Suprapubic skin (tissue), 4 donors: ENCODE measurements around the gene TCP10L. TPM values are rescaled to one million over a fixed set of nuclear protein-coding genes. Genes with fewer than 3 reads are reported as not detected.
A peak's percentile ranks its signal among the peaks of the same experiment; 100 is the strongest.

ENCODE experiments used
- DNase-seq, 2 donors: peaks; one replicate each; pipeline ENCODE4 v3.0.0-alpha.2; 2019; ENCODE audit warnings: low spot score in 2 of 2
- H3K27ac ChIP-seq: fragments of 200-600 bp; sonication (generic); one replicate; pipeline ENCODE4 v1.5.1; 2019
- H3K27me3 ChIP-seq: fragments of 200-600 bp; sonication (generic); one replicate; pipeline ENCODE4 v1.5.1; 2019
- H3K36me3 ChIP-seq: fragments of 200-600 bp; sonication (generic); one replicate; pipeline ENCODE4 v1.5.1; 2019
- H3K4me1 ChIP-seq: fragments of 200-600 bp; sonication (generic); one replicate; pipeline ENCODE4 v1.5.1; 2019
- H3K4me3 ChIP-seq: fragments of 200-600 bp; sonication (generic); one replicate; pipeline ENCODE4 v1.5.1; 2019; ENCODE audit warnings: mild to moderate bottlenecking
- H3K9me3 ChIP-seq: fragments of 200-600 bp; sonication (generic); one replicate; pipeline ENCODE4 v1.5.1; 2019
- EP300 ChIP-seq: sonication (generic); formaldehyde crosslinking; IDR thresholded peaks from one replicate; pipeline ENCODE4 v1.6.1; 2017; ENCODE audit warnings: antibody characterized with exemption
- POLR2A ChIP-seq, 2 donors: fragments of 450-650 bp; IDR thresholded peaks; one replicate each; pipeline ENCODE4 v1.6.1; 2017; ENCODE audit warnings: antibody characterized with exemption in 2 of 2, mild to moderate bottlenecking in 2 of 2, moderate library complexity in 2 of 2
- POLR2AphosphoS5 ChIP-seq, 3 donors: sonication (generic); formaldehyde crosslinking; IDR thresholded peaks; one replicate each; pipeline ENCODE4 v1.6.1; 2017; ENCODE audit warnings: antibody characterized with exemption in 3 of 3
- WGBS: methylation state at CpG from one replicate; pipeline ENCODE4 v1.1.5; 2018; 5-methylcytosine and 5-hydroxymethylcytosine counted together
- total RNA-seq, 4 donors: library from RNA; depleted of rRNA; stranded (reverse); fragments of >200 nt; gene quantifications; one replicate each; pipeline ENCODE4 v1.1.0, GENCODE V29; 2016
- TF ChIP-seq, protein P1 (sequence below), 2 donors: fragments of 200-600 bp in 1 of 2; fragments of 450-650 bp in 1 of 2; sonication (generic) in 1 of 2; IDR thresholded peaks; one replicate each; pipeline ENCODE4 v1.5.1; 2016 to 2019; ENCODE audit warnings: antibody characterized with exemption in 2 of 2, mild to moderate bottlenecking in 1 of 2, moderate library complexity in 1 of 2

TCP10L gene
- total RNA-seq, 4 donors from 2014 or later = 2.2 TPM; not detected in 3

DNA sequence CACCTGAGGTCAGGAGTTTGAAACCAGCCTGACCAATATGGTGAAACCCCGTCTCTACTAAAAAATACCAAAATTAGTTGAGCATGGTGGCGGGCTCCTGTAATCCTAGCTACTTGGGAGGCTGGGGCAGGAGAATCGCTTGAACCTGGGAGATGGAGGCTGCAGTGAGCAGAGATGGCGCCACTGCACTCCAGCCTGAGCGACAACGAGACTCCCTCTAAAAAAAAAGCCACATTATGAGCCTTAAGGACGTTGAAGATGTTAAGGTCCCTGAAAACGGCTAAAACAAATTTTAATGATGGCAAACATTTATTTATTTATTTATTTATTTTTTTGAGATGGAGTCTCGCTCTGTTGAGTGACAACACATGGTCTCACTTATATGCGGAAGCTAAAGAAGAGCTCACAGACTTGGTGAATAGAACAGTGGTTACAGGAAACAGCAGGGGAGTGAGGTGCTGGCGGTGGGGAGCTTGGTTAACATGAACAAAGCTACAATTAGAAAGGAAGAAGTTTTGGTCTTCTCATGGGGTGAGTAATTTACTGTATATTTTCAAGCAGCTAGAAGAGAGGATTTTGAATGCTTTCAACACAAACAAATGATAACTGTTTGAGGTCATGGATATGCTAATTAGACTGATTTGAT lies 47.1 kb downstream of the TCP10L start:
- no peak overlapping the region for H3K4me3 ChIP-seq
- H3K27ac ChIP-seq = no peak overlapping the region
- H3K36me3 ChIP-seq = no peaks in the 10 kb centered on the region
- no peaks in the 10 kb centered on the region for H3K27me3 ChIP-seq
- H3K4me1 ChIP-seq = no peaks in the 10 kb centered on the region
- TF ChIP-seq POLR2A (IDR thresholded peaks at IDR 0.05) (no peak), POLR2AphosphoS5 (IDR thresholded peaks at IDR 0.05) (no peak)
- TF ChIP-seq, protein P1, sequence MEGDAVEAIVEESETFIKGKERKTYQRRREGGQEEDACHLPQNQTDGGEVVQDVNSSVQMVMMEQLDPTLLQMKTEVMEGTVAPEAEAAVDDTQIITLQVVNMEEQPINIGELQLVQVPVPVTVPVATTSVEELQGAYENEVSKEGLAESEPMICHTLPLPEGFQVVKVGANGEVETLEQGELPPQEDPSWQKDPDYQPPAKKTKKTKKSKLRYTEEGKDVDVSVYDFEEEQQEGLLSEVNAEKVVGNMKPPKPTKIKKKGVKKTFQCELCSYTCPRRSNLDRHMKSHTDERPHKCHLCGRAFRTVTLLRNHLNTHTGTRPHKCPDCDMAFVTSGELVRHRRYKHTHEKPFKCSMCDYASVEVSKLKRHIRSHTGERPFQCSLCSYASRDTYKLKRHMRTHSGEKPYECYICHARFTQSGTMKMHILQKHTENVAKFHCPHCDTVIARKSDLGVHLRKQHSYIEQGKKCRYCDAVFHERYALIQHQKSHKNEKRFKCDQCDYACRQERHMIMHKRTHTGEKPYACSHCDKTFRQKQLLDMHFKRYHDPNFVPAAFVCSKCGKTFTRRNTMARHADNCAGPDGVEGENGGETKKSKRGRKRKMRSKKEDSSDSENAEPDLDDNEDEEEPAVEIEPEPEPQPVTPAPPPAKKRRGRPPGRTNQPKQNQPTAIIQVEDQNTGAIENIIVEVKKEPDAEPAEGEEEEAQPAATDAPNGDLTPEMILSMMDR (IDR thresholded peaks at IDR 0.05) = no peak
- WGBS = 86% methylated on average over 11 of the region's 11 CpGs
- DNase-seq = peak in 1 of 2 donors; percentile 15
- H3K9me3 ChIP-seq = no peaks in the 10 kb centered on the region

DNA sequence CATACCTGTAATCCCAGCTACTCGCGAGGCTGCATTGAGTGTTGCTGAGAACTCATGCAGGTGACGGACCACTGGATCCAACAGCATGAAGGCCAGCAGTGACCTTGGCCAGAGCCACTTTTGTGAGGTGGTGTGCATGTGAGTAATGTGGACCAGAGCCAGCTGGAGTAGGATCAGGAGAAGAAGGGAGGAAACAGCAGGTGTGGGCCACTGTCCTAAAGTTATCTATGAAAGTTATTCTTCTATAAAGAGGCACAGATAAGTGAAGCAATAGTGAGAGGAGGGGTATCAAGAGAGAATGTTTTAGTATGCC lies 47.8 kb downstream of the TCP10L start:
- Histone ChIP-seq H3K36me3 (no peaks in the 10 kb centered on the region), H3K4me1 (no peaks in the 10 kb centered on the region), H3K4me3 (no peak overlapping the region), H3K27ac (no peak overlapping the region), H3K9me3 (no peaks in the 10 kb centered on the region), H3K27me3 (no peaks in the 10 kb centered on the region)
- WGBS = 95% methylated on average over 3 of the region's 3 CpGs
- no peak for TF ChIP-seq POLR2A (IDR thresholded peaks at IDR 0.05)
- TF ChIP-seq EP300 = no peak
- TF ChIP-seq POLR2AphosphoS5 (IDR thresholded peaks at IDR 0.05) = no peak
- TF ChIP-seq, protein P1 (IDR thresholded peaks at IDR 0.05) = no peak
- no peak for DNase-seq

GRCh38 chr21:32535612-32536011 lies 49.7 kb downstream of the TCP10L start:
- H3K27ac ChIP-seq = no peak overlapping the region
- no peaks in the 10 kb centered on the region for H3K9me3 ChIP-seq
- H3K4me3 ChIP-seq = no peak overlapping the region
- no peaks in the 10 kb centered on the region for H3K4me1 ChIP-seq
- peak in 1 of 2 donors; percentile 49 for DNase-seq
- no peaks in the 10 kb centered on the region for H3K36me3 ChIP-seq
- H3K27me3 ChIP-seq = no peaks in the 10 kb centered on the region
- WGBS = 92% methylated on average over 7 of the region's 7 CpGs
- TF ChIP-seq EP300 = no peak
- no peak for TF ChIP-seq POLR2A (IDR thresholded peaks at IDR 0.05)
- TF ChIP-seq, protein P1 (IDR thresholded peaks at IDR 0.05) = no peak
- no peak for TF ChIP-seq POLR2AphosphoS5 (IDR thresholded peaks at IDR 0.05)

- no peaks in the 10 kb centered on the region for H3K27me3 ChIP-seq
- no peak overlapping the region for H3K27ac ChIP-seq
- H3K9me3 ChIP-seq = no peaks in the 10 kb centered on the region
- no peak overlapping the region for H3K4me3 ChIP-seq
- 83% methylated on average over 8 of the region's 8 CpGs for WGBS
- no peaks in the 10 kb centered on the region for H3K36me3 ChIP-seq
- TF ChIP-seq POLR2A (IDR thresholded peaks at IDR 0.05) = no peak
- TF ChIP-seq EP300 = no peak
- TF ChIP-seq, protein P1 (IDR thresholded peaks at IDR 0.05) = no peak
- TF ChIP-seq POLR2AphosphoS5 (IDR thresholded peaks at IDR 0.05) = no peak
- DNase-seq = peak in 1 of 2 donors; percentile 56
- H3K4me1 ChIP-seq = no peaks in the 10 kb centered on the region
Measured at GRCh38 chr21:32534113-32534512, 51.2 kb downstream of the TCP10L start.

DNA sequence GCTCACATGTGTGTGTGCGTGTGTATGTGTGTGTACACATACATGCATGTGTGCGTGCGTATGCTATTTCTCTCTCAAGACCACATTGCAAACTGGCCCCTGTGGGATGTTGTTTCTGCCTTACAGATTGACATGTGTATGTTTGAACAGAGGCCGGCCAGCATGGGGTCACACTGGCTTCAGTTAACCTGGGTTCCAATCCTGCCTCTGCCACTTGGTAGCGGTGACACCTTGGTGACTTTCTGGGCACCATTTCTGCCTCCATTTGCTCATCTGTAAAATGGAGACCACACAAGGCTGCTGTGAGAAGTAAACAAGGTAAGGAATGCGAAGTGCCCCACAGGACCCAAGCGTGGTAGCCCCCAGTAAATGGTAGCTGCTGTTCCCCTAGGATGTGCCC lies 51.7 kb downstream of the TCP10L start:
- 99% methylated on average over 7 of the region's 7 CpGs for WGBS
- no peaks in the 10 kb centered on the region for H3K36me3 ChIP-seq
- no peaks in the 10 kb centered on the region for H3K9me3 ChIP-seq
- no peaks in the 10 kb centered on the region for H3K4me1 ChIP-seq
- no peak for TF ChIP-seq EP300
- TF ChIP-seq POLR2AphosphoS5 (IDR thresholded peaks at IDR 0.05) = no peak
- TF ChIP-seq, protein P1 (IDR thresholded peaks at IDR 0.05) = no peak
- no peak for TF ChIP-seq POLR2A (IDR thresholded peaks at IDR 0.05)
- DNase-seq = peak in 1 of 2 donors; percentile 50
- H3K4me3 ChIP-seq = no peak overlapping the region
- no peak overlapping the region for H3K27ac ChIP-seq
- H3K27me3 ChIP-seq = no peaks in the 10 kb centered on the region
